ENCODE measurements around the gene TBRG1. TPM values are rescaled to one million over a fixed set of nuclear protein-coding genes. Genes with fewer than 3 reads are reported as not detected.

TBRG1 gene
- total RNA-seq, 1 experiment from 2014 or later, result 20.6 TPM

DNA sequence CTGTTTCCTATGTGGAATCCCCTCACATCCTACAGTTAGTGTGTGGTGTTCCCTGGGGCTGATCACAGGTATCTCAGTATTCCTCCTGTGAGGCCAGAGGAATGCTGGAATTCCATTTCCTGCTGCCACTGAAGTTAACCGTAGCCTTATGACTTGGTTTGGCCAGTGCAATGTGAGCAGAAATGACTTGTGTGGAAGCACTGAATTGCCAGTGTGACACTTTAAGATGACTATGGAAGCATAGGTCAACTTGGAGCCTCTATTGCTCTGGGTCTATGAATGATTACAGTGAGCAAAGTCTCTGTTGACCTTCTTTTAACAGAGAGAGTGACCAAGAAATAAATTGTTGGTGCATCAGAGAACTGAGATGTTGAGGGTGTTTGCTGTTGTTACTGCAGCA lies 16.5 kb downstream of the TBRG1 start:
- BruUV-seq (replicated peaks), result no TSS peak

DNA sequence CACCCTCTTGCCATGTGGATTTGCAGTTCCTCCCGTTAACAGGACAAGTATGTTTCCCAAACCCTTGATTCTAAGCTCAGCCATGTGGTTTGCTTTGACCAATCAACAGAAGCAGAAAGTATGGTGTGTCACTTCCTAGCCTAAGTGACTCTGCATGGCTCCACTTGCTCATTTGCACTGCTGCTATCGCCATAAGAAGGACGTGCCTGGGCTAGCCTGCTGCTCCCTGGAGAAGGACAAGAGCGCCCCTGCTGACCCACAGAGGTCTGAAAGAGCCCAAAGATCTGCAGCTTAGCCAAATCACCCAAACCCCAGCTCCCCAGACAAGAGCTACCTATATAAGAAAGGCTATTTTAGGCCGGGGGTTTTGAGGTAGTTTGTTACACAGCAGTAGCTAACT lies 18.0 kb downstream of the TBRG1 start:
- TF ChIP-seq EZH2 (IDR thresholded peaks at IDR 0.05; ENCODE audit: low read length, unreplicated experiment) (no peak), EZH2phosphoT487 (IDR thresholded peaks at IDR 0.05; ENCODE audit: borderline replicate concordance, low read length) (no peak)
- TF ChIP-seq, protein P1, sequence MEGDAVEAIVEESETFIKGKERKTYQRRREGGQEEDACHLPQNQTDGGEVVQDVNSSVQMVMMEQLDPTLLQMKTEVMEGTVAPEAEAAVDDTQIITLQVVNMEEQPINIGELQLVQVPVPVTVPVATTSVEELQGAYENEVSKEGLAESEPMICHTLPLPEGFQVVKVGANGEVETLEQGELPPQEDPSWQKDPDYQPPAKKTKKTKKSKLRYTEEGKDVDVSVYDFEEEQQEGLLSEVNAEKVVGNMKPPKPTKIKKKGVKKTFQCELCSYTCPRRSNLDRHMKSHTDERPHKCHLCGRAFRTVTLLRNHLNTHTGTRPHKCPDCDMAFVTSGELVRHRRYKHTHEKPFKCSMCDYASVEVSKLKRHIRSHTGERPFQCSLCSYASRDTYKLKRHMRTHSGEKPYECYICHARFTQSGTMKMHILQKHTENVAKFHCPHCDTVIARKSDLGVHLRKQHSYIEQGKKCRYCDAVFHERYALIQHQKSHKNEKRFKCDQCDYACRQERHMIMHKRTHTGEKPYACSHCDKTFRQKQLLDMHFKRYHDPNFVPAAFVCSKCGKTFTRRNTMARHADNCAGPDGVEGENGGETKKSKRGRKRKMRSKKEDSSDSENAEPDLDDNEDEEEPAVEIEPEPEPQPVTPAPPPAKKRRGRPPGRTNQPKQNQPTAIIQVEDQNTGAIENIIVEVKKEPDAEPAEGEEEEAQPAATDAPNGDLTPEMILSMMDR (conservative IDR thresholded peaks at IDR 0.05; ENCODE audit: low read depth, low read length), result no peak; the same call in 1 of the 2 replicates
- H3K36me3 ChIP-seq (ENCODE audit: low read depth, low read length), result peaks cover 32% of the 10 kb centered on the region; the same call in 1 of the 2 replicates
- no peak overlapping the region for H3K9ac ChIP-seq (ENCODE audit: low read length)
- no peaks in the 10 kb centered on the region for H3K9me3 ChIP-seq (ENCODE audit: low read length)
- no TSS peak for BruUV-seq (replicated peaks)
- ATAC-seq (no peak), DNase-seq (no peak)
- no peaks in the 10 kb centered on the region for H3F3A ChIP-seq (ENCODE audit: low read length, unreplicated experiment)
- H4K20me1 ChIP-seq (ENCODE audit: low read length), result no peaks in the 10 kb centered on the region
- ChIA-PET POLR2A (ENCODE audit: unreplicated experiment) (interaction anchor here (0.6 kb wide), 1 partner anchor 112 kb away, joined by 3 read pairs; no protein-coding TSS in a partner anchor), CTCF (no interaction called here)
- H3K9me2 ChIP-seq (replicated peaks; ENCODE audit: low read length), result no peaks in the 10 kb centered on the region
- H3K27me3 ChIP-seq (ENCODE audit: low read length), result no peaks in the 10 kb centered on the region
- H3K4me1 ChIP-seq (ENCODE audit: insufficient read depth, low read length), result peaks cover 9% of the 10 kb centered on the region; the same call in 1 of the 2 replicates
- H3K4me3 ChIP-seq (ENCODE audit: low read length), result no peak overlapping the region
- no peak overlapping the region for H3K27ac ChIP-seq (ENCODE audit: low read length)
- H3K79me2 ChIP-seq (ENCODE audit: low read length), result no peaks in the 10 kb centered on the region
- H3K4me2 ChIP-seq (ENCODE audit: low read length), result no peak overlapping the region
- no peak overlapping the region for H2AFZ ChIP-seq (ENCODE audit: low read length)
- intact Hi-C loops (cut with micrococcal nuclease), result no loop called here

More for the DNA sequence above, 16.5 kb downstream of the TBRG1 start:
- H3F3A ChIP-seq (ENCODE audit: low read length, unreplicated experiment), result no peaks in the 10 kb centered on the region
- H3K4me1 ChIP-seq (ENCODE audit: insufficient read depth, low read length), result 0 out of 2 replicates have a peak, but pooled peaks cover 5% of the 10 kb centered on the region
- TF ChIP-seq EZH2phosphoT487 (IDR thresholded peaks at IDR 0.05; ENCODE audit: borderline replicate concordance, low read length), result no peak
- no peak for TF ChIP-seq EZH2 (IDR thresholded peaks at IDR 0.05; ENCODE audit: low read length, unreplicated experiment)
- TF ChIP-seq, protein P1 (conservative IDR thresholded peaks at IDR 0.05; ENCODE audit: low read depth, low read length), result no peak
- H3K9me3 ChIP-seq (ENCODE audit: low read length), result no peaks in the 10 kb centered on the region
- ATAC-seq, result no peak
- H4K20me1 ChIP-seq (ENCODE audit: low read length), result no peaks in the 10 kb centered on the region
- H3K27me3 ChIP-seq (ENCODE audit: low read length), result no peaks in the 10 kb centered on the region
- H2AFZ ChIP-seq (ENCODE audit: low read length), result no peak overlapping the region
- ChIA-PET POLR2A (ENCODE audit: unreplicated experiment) (interaction anchor here (0.5 kb wide), 1 partner anchor 12 kb away, joined by 3 read pairs; no protein-coding TSS in a partner anchor), CTCF (no interaction called here)
- no peak for DNase-seq
- H3K27ac ChIP-seq (ENCODE audit: low read length), result no peak overlapping the region
- no peaks in the 10 kb centered on the region for H3K79me2 ChIP-seq (ENCODE audit: low read length)
- no peak overlapping the region for H3K4me2 ChIP-seq (ENCODE audit: low read length)
- no peak overlapping the region for H3K4me3 ChIP-seq (ENCODE audit: low read length)
- intact Hi-C loops (cut with micrococcal nuclease), result no loop called here
- no peaks in the 10 kb centered on the region for H3K9me2 ChIP-seq (replicated peaks; ENCODE audit: low read length)
- H3K9ac ChIP-seq (ENCODE audit: low read length), result no peak overlapping the region
- H3K36me3 ChIP-seq (ENCODE audit: low read depth, low read length), result peaks cover 41% of the 10 kb centered on the region; the same call in 1 of the 2 replicates

DNA sequence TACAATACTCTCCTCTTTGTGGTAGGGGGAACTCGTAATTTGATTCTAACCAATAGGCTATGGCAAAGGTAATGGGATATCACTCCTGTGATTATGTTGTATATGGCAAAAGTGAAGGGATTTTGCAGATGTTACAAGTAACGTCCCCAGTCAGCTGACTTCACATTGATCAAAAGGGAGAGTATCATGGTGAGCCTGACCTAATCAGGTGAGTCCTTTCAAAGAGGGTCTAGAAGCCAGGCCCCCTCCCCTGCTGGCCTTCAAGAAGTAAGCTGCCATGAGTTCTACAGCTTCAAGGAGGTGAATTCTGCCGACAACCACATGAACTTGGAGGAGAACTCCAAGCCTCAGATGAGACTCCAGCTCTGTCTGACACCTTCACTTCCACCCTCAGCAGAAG lies 20.0 kb downstream of the TBRG1 start:
- Histone ChIP-seq H3K9ac (ENCODE audit: low read length) (no peak overlapping the region), H3K27ac (ENCODE audit: low read length) (no peak overlapping the region)

More for the DNA sequence above, 20.0 kb downstream of the TBRG1 start:
- no TSS peak for BruUV-seq (replicated peaks)
- Histone ChIP-seq H3K9me2 (replicated peaks; ENCODE audit: low read length) (no peaks in the 10 kb centered on the region), H3K36me3 (ENCODE audit: low read depth, low read length) (peaks cover 21% of the 10 kb centered on the region; the same call in 1 of the 2 replicates), H3K4me3 (ENCODE audit: low read length) (no peak overlapping the region), H3F3A (ENCODE audit: low read length, unreplicated experiment) (no peaks in the 10 kb centered on the region), H3K79me2 (ENCODE audit: low read length) (no peaks in the 10 kb centered on the region), H3K4me1 (ENCODE audit: insufficient read depth, low read length) (peaks cover 9% of the 10 kb centered on the region; the same call in 1 of the 2 replicates), H3K4me2 (ENCODE audit: low read length) (no peak overlapping the region), H4K20me1 (ENCODE audit: low read length) (no peaks in the 10 kb centered on the region), H2AFZ (ENCODE audit: low read length) (no peak overlapping the region), H3K27me3 (ENCODE audit: low read length) (no peaks in the 10 kb centered on the region), H3K9me3 (ENCODE audit: low read length) (no peaks in the 10 kb centered on the region)
- ChIA-PET CTCF (no interaction called here), POLR2A (ENCODE audit: unreplicated experiment) (interaction anchor here (0.5 kb wide), 1 partner anchor 31 kb away, joined by 4 read pairs; the partner anchor contains the start of genes SIAE and SPA17)
- DNase-seq (no peak), ATAC-seq (no peak)
- no peak for TF ChIP-seq EZH2phosphoT487 (IDR thresholded peaks at IDR 0.05; ENCODE audit: borderline replicate concordance, low read length)
- TF ChIP-seq, protein P1 (conservative IDR thresholded peaks at IDR 0.05; ENCODE audit: low read depth, low read length), result no peak
- no peak for TF ChIP-seq EZH2 (IDR thresholded peaks at IDR 0.05; ENCODE audit: low read length, unreplicated experiment)
- intact Hi-C loops (cut with micrococcal nuclease), result no loop called here
